ENCODE data around the gene ORM2.
"Not testable (repeated sequence)": the region's sequence is repeated elsewhere in the genome, so short reads cannot be mapped to it uniquely, and the experiment has no call there.

ORM2 gene

GRCh38 chr9:114314881-114315722 is 14.6 kb upstream of the ORM2 start:
- DNase-seq (ENCODE audit: low read depth), result no peak

GRCh38 chr9:114315723-114316363 is 13.8 kb upstream of the ORM2 start:
- DNase-seq (ENCODE audit: low read depth), result no peak

GRCh38 chr9:114316605-114317230 is 13.0 kb upstream of the ORM2 start:
- no peak for DNase-seq (ENCODE audit: low read depth)

- no peak for DNase-seq (ENCODE audit: low read depth)
Measured at GRCh38 chr9:114317665-114318357, 11.9 kb upstream of the ORM2 start.

GRCh38 chr9:114318416-114318815 is 11.3 kb upstream of the ORM2 start:
- no peak for DNase-seq (ENCODE audit: low read depth)

- DNase-seq (ENCODE audit: low read depth), result no peak
Measured at GRCh38 chr9:114319147-114319546, 10.5 kb upstream of the ORM2 start.

- DNase-seq (ENCODE audit: low read depth), result not testable (repeated sequence)
Measured at GRCh38 chr9:114320710-114321109, 9.0 kb upstream of the ORM2 start.

- no peak for DNase-seq (ENCODE audit: low read depth)
Measured at GRCh38 chr9:114321759-114322158, 7.9 kb upstream of the ORM2 start.

GRCh38 chr9:114322160-114322818 is 7.4 kb upstream of the ORM2 start:
- not testable (repeated sequence) for DNase-seq (ENCODE audit: low read depth)

GRCh38 chr9:114322831-114323531 is 6.7 kb upstream of the ORM2 start, which contains the start of gene ORM1:
TSS of gene ORM1 (plus strand) at chr9:114323098. CDS start at chr9:114323134, 36 bp downstream.
- not testable (repeated sequence) for DNase-seq (ENCODE audit: low read depth)

GRCh38 chr9:114323849-114324248 is 5.8 kb upstream of the ORM2 start:
- DNase-seq (ENCODE audit: low read depth), result not testable (repeated sequence)

- DNase-seq (ENCODE audit: low read depth), result no peak
Measured at GRCh38 chr9:114324492-114324891, 5.2 kb upstream of the ORM2 start.

- not testable (repeated sequence) for DNase-seq (ENCODE audit: low read depth)
Measured at GRCh38 chr9:114324965-114325364, 4.7 kb upstream of the ORM2 start.

- not testable (repeated sequence) for DNase-seq (ENCODE audit: low read depth)
Measured at GRCh38 chr9:114325684-114326254, 3.9 kb upstream of the ORM2 start.

- no peak for DNase-seq (ENCODE audit: low read depth)
Measured at GRCh38 chr9:114327749-114328148, 1.9 kb upstream of the ORM2 start.

GRCh38 chr9:114328357-114328820 is 1.3 kb upstream of the ORM2 start:
- DNase-seq (ENCODE audit: low read depth), result not testable (repeated sequence)

- DNase-seq (ENCODE audit: low read depth), result not testable (repeated sequence)
Measured at GRCh38 chr9:114328937-114329624, 588 bp upstream of the ORM2 start.

GRCh38 chr9:114330636-114331035 is 967 bp downstream of the ORM2 start:
- DNase-seq (ENCODE audit: low read depth), result no peak

- not testable (repeated sequence) for DNase-seq (ENCODE audit: low read depth)
Measured at GRCh38 chr9:114331229-114332195, 1.8 kb downstream of the ORM2 start.

Measured in T-helper 22 cell (primary cell).